Activated CD4-positive, alpha-beta T cell treated with anti-CD3 and anti-CD28 coated beads for 1 hour (primary cell): ENCODE data around the gene HOXD9.

Experiments
- DNase-seq: peaks from one replicate; pipeline ENCODE4 v3.0.0-alpha.2; 2020

The HOXD9 gene

GRCh38 chr2:176099159-176099727, 23.3 kb upstream of the HOXD9 start:
- no peak for DNase-seq

DNA sequence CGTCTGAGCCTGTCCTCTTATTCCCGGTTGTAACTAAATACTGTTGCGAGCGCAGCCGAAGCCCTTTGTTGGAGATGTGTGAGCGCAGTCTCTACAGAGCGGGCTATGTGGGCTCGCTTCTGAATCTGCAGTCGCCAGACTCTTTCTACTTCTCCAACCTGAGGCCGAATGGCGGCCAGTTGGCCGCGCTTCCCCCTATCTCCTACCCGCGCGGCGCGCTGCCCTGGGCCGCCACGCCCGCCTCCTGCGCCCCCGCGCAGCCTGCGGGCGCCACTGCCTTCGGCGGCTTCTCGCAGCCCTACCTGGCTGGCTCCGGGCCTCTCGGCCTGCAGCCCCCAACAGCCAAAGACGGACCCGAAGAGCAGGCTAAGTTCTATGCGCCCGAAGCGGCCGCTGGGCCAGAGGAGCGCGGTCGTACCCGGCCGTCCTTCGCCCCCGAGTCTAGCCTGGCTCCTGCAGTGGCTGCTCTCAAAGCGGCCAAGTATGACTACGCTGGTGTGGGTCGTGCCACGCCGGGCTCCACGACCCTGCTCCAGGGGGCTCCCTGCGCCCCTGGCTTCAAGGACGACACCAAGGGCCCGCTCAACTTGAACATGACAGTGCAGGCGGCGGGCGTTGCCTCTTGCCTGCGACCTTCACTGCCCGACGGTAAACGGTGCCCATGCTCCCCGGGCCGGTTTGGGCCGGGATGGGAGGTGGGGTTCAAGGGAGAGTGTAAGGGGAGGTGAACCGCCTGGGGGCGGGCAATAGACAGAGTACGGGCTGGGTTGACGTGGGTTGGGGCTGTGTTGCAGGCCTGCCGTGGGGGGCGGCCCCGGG, 22.6 kb upstream of the HOXD9 start, which contains the start of gene HOXD12:
Gene HOXD12 (plus strand): TSS at position 68 of the 819 bp plus-strand sequence. CDS start 7 bp downstream, at position 75.
- no peak for DNase-seq

DNA sequence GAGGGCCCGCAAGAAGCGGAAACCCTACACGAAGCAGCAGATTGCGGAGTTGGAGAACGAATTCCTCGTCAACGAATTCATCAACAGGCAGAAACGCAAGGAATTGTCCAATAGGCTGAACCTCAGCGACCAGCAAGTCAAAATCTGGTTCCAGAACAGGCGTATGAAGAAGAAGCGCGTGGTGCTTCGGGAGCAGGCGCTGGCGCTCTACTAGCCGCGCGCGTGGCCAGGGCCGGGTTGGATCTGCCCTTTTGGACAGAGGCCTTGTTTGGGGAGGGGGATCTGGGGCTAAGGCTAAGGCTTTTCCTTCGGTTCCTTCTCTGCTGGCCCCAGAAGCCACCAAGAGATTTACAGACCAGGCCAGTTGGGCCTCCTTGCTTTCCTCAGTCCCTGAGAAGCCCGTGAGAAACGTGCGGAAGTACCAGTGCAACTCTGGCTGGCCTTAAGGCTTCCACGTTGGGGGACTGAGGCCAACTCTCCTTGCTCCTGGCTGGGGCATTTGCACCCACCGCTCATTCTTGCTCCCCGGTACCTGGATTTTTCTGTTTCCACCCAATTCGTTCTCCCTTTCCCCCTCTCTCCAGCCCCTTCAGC, 21.9 kb upstream of the HOXD9 start:
- no peak for DNase-seq

- DNase-seq: no peak
Observed at GRCh38 chr2:176101216-176101830, 21.2 kb upstream of the HOXD9 start.

GRCh38 chr2:176101842-176102241, 20.7 kb upstream of the HOXD9 start:
- no peak for DNase-seq

DNA sequence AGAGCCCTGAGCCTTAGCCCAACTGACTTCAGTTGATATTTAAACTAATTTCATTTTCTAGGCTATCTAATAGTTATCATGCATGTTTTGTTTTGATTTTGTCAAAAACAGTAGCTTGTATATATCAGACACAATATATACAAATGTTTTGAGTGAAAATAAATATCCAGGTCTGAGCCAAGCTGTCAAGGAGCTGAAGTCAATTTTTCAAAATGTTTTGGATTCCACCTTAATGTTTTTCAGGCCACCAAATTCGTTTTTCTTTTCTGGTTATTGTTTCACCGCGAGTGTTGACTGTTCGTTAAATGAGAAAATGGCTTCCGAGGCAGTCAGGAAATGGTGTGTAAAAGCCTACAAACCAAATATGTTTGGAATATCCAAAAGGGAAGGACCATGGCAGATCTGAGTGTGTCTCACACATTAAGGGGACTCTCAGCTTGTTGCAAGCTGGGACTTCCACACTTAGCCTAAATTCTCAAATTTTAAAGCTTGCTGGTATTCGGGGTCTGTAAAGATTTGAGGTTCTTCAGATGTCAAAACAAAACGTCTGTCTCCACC, 20.1 kb upstream of the HOXD9 start:
- DNase-seq: no peak

DNA sequence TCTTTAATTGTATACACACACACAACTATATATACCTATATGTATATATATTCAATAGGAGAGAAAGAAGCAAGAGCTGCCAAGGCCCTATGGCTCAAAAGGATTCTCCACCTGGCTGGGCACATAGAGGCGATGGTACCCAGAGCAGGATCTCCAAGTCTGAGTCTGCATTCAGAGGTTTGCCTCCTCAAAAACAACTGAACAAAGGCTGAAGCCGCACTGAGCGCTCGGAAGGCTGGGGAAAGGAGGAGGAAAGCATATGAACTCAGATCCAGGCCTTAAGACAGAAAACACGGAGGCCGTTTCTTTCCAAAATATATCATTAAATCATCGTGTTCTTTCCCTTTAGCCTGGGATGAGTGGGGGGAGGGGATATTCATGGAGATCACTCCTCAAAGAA, 19.3 kb upstream of the HOXD9 start:
- no peak for DNase-seq

DNA sequence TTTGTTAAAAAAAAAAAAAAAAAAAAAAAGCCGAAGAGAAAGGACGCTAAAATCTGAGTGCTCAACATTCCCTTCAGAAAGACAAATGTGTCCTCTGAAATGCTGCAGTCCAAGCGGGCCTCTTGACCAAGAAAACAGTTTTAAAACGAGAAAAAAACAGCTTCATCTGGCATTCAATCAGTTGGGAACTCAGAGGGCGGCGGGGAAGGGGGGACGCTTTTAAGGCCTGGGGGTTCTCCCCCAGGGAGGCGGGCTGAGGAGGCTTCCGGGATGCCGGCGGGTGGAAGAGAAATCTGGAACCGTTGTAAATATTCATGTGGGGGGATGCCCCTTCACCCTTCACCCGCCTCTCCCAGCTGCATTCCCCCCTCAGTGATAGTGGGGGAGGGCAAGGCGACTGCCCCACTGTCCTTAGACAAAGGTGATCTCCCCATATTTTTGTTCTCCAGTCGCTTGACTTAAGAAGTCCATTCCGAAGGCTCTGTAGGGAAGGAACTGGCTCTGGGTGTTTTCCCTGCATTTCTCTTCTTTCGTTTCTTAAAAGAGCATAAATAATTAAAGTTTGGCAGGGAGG, 18.7 kb upstream of the HOXD9 start:
- no peak for DNase-seq

GRCh38 chr2:176104316-176105077, 18.0 kb upstream of the HOXD9 start:
- DNase-seq: no peak

DNA sequence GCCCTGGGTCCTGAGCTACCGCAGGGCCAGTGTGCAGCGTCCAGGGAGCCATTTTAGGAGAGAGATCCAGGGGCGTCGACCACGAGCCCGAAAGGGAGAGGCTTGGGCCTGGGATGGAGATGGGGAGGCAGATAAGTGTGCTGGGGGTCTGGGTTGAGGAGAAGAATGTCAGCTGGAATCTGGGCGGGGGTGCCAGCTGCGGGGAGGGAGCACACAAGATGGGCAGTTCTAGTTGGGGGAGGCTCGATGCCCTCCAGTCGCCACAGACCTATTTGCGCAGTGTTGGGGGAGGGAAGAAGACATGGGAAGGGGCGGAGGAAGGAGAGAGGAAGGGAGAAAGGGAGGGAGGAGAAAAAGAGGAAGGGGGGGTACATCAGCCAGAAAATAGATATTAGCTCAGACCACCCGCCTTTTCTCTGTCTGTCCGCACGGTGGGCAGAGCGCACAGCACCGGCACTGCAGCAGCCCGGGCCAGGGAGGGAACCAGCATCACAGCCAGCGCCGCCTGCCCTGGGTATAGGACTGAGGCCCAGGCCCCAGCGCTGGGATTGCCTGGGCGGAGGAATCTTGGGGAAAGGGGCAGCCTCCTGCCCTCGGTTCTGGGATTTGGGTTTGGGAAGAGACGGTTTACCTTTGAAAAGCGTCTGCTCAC, 17.3 kb upstream of the HOXD9 start:
- no peak for DNase-seq

DNA sequence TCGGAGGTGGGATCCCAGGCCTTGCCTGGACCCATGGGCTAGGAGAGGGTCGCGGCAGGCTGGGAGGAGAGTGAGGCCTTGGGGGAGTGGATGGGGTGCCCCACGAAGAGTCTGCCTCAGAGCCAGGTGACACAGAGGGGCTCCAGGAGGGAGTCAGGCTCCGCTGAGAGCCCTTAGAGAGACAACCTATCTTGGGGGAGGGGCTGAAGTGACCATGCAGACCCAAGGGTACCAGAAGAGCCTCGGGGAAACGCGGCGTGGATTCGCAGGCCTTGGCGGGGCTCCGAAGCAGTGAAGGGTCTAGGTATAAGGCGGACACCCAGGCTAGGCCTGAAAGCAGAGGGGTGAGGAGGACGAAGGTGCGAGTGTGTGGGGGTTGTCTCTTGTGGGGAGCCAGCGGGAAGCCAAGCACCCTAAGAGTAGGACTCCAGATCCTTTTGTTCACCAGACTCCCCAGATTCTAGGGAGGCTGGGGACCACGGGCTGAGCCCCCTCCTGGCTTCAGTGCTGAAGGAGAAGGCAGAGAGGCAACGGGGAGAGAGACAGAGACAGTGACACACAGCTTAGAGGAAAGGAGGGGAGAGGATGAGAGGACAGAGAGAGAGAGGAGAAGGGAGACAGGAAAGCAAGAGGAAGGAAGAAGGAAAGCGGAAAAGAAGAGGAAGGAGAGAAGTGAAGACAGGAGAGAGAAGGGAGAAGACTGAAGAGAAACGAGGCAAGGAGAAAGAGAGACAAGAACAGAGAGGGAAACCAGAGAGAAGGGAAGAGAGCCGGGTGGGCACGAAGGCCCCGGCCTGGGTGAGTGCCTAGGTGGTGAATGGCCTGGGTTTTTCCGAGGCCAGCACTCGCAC, 16.6 kb upstream of the HOXD9 start:
- no peak for DNase-seq

DNA sequence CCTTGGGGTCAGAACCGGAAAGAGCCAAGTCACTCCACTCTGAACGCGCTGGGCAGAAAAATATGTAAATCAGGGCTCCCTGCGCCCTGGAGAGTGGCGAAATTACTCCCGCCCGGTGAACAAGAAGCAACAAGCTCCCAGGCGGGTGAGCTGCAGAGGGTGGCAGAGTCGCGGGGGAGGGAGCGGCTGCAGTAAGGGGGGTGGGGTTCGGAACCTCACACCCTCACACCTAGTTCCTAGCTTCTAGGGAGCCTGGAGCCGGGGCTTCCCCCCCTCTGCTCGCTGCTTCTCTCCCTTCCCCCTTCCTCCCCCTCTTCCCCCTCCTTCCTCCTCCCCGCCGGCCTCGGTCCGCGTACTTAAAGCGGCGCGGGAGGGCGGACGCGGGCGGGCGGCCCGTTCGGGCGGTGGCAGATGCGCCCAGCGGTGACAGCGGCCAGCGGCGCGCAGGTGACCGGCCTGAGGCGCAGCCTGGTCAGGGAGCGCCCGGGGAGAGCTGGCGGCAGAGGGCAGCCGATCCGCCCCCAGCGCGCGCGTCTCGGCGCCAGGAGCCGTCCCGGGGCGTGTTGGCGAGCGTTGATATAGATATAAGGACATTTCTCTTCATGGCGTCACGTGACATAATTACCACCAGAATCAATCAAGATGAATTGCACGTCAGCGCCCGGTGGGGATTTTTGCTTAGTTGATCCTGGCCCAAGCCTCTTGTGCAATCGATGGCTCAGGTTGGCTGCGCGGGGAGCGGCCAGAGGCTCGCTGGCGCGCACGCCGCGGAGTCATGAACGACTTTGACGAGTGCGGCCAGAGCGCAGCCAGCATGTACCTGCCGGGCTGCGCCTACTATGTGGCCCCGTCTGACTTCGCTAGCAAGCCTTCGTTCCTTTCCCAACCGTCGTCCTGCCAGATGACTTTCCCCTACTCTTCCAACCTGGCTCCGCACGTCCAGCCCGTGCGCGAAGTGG, 15.7 kb upstream of the HOXD9 start, which contains the start of gene HOXD11:
Gene HOXD11 (plus strand): TSS at position 700 of the 959 bp plus-strand sequence. CDS start 76 bp downstream, at position 776.
- DNase-seq: no peak

- no peak for DNase-seq
Observed at GRCh38 chr2:176107731-176108181, 14.8 kb upstream of the HOXD9 start.

- DNase-seq: no peak
Observed at GRCh38 chr2:176109192-176109901, 13.2 kb upstream of the HOXD9 start.

DNA sequence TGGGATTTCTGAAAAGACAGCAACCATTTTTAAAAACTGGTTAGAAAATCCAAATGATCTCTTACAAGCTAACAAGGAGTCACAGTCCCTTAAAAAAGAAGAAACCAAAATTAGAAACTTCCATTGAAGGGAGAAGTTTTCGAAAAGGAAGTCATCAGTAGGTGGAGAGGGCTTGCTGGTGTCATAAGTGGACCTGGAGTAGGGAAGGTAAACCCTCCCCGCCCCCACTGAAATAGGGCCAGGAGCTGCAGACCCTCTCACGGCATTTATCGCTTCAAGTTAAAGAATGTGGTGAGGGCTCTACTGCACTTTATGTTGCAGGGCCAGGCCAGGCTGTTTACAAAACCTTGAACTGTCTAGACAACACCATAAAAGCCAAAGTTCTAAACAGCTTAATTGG, 12.6 kb upstream of the HOXD9 start:
- DNase-seq: no peak

DNA sequence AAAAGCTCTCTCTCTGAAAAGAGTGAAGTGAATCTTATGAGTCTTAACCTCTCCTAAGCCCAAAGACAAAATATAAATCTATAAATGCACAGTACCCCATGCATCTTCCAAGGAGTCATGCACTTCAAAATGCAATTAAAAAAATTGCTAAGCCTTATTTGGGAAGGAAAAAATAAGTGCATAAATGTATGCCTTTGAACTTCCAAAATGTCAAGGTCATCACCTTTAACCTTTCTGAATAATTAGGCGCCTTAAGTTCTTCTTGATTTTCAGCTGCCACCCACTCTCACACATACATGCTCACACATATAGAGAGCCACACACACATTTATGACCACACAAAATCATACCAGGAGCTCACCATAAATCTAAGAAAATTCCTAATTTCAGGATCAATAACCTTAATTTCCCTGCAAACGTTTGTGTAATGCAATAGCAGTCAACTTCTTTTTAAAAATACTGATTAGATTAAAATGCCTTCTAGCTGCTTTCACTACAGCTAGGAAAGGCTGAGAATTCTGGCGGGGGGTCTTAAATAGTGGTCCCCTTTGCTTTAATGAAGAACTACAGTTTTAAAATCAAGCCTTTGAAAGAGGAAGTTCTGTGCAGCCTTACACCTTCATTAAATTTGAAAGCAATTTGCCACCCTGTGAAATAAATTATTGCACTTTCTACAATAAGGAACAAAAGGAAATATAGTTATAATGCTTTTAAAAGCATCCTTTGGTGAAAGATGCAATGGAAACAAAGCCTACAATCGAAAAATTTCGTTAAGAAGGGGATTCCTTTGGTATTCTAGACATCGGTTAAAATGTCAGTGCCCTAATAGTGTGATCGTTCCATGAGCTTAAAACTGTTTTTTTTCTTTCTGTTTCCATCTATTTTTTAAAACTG, 11.9 kb upstream of the HOXD9 start:
- no peak for DNase-seq

GRCh38 chr2:176111309-176111663, 11.2 kb upstream of the HOXD9 start:
- no peak for DNase-seq
